Thoracic aorta (tissue), 2 donors: ENCODE measurements around the gene TEKT2. TPM values are rescaled to one million over a fixed set of nuclear protein-coding genes. Genes with fewer than 3 reads are reported as not detected.

Experiments used
- ATAC-seq: fragments of 150-250 bp; one replicate; pipeline ENCODE4 v1.8.0; 2017; ENCODE audit warnings: low read depth; ENCODE audit not compliant: insufficient number of reproducible peaks, low FRiP score
- DNase-seq: peaks from one replicate; pipeline ENCODE4 v3.0.0-alpha.2; 2020; ENCODE audit warnings: low spot score
- H3K27ac ChIP-seq, 2 donors: fragments of 200-600 bp; sonication (generic); 1 replicate in 1 of 2; 2 replicates in 1 of 2; pipeline ENCODE4 v1.5.1; 2016; ENCODE audit warnings: mild to moderate bottlenecking in 2 of 2, moderate library complexity in 2 of 2
- H3K27me3 ChIP-seq: fragments of 200-600 bp; sonication (generic); replicated peaks from 2 replicates; pipeline ENCODE4 v1.6.0; 2016; ENCODE audit warnings: mild to moderate bottlenecking; ENCODE audit not compliant: insufficient read depth
- H3K36me3 ChIP-seq: fragments of 200-600 bp; sonication (generic); one replicate; pipeline ENCODE4 v1.5.1; 2016
- H3K4me1 ChIP-seq, 2 donors: fragments of 200-600 bp; sonication (generic); 1 replicate in 1 of 2; 2 replicates in 1 of 2; pipeline versions ENCODE4 v1.5.1 to v1.6.0; 2016; ENCODE audit warnings: low read depth in 2 of 2, mild to moderate bottlenecking in 1 of 2; ENCODE audit not compliant: control insufficient read depth in 1 of 2
- H3K4me3 ChIP-seq: fragments of 200-600 bp; sonication (generic); 2 replicates; pipeline ENCODE4 v1.5.1; 2016; ENCODE audit warnings: mild to moderate bottlenecking
- H3K9me3 ChIP-seq: fragments of 200-600 bp; sonication (generic); 2 replicates; pipeline ENCODE4 v1.5.1; 2016
- total RNA-seq, 2 donors: library from RNA; depleted of rRNA; stranded (reverse); fragments of >200 nt; gene quantifications; one replicate each; pipeline versions ENCODE4 v1.1.0 to v1.2.3, GENCODE V29; 2016
- TF ChIP-seq, protein P1 (sequence below): fragments of 200-600 bp; sonication (generic); IDR thresholded peaks from one replicate; pipeline ENCODE4 v1.5.1; 2019; ENCODE audit warnings: antibody characterized with exemption

Gene TEKT2
- total RNA-seq, 2 donors from 2014 or later: not detected

DNA sequence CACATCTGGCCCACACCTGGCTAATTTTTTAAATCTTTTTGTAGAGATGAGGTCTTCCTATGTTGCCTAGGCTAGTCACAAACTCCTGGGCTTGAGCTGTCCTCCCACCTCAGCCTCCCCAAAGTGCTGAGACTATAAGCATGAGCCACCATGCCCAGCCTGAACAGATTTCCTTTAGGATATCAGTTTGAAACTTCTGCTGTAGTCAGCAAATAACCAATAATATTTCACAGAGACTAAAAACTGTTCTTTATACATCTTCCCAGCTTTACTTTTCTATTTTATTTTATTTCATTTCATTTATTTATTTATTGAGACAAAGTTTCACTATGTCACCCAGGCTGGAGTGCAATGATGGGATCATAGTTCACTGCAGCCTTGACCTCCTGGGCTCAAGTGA is 29.9 kb upstream of the TEKT2 start:
- ATAC-seq (no peak), DNase-seq (no peak)
- no peaks in the 10 kb centered on the region for H3K9me3 ChIP-seq
- H3K36me3 ChIP-seq: no peaks in the 10 kb centered on the region
- no peaks in the 10 kb centered on the region for H3K27me3 ChIP-seq
- TF ChIP-seq, protein P1, sequence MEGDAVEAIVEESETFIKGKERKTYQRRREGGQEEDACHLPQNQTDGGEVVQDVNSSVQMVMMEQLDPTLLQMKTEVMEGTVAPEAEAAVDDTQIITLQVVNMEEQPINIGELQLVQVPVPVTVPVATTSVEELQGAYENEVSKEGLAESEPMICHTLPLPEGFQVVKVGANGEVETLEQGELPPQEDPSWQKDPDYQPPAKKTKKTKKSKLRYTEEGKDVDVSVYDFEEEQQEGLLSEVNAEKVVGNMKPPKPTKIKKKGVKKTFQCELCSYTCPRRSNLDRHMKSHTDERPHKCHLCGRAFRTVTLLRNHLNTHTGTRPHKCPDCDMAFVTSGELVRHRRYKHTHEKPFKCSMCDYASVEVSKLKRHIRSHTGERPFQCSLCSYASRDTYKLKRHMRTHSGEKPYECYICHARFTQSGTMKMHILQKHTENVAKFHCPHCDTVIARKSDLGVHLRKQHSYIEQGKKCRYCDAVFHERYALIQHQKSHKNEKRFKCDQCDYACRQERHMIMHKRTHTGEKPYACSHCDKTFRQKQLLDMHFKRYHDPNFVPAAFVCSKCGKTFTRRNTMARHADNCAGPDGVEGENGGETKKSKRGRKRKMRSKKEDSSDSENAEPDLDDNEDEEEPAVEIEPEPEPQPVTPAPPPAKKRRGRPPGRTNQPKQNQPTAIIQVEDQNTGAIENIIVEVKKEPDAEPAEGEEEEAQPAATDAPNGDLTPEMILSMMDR: no peak
- H3K4me1 ChIP-seq: no peaks in the 10 kb centered on the region
- H3K27ac ChIP-seq: no peak overlapping the region
- H3K4me3 ChIP-seq: no peak overlapping the region

DNA sequence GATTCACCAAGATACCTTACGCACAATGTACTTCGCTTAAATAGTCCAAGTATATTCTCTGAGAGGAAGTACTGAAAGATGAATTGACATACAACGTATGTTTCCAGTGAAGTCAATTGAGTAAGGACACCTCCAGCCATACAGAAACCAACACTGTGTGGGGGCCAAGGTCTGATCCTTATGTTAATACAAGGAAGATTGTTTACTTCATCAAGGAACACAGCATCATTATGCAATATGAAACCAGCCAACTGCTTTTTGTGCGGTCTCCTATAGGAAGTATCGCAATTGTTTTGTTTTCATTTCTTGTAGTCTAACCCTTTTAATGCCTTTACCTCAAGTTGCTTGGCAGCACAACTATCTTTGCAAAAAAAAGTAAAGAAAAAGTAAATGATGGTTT is 28.2 kb upstream of the TEKT2 start:
- Histone ChIP-seq H3K4me1 (no peaks in the 10 kb centered on the region), H3K9me3 (no peaks in the 10 kb centered on the region), H3K27ac (no peak overlapping the region), H3K27me3 (no peaks in the 10 kb centered on the region), H3K36me3 (no peaks in the 10 kb centered on the region), H3K4me3 (no peak overlapping the region)
- DNase-seq (no peak), ATAC-seq (no peak)
- TF ChIP-seq, protein P1: no peak

DNA sequence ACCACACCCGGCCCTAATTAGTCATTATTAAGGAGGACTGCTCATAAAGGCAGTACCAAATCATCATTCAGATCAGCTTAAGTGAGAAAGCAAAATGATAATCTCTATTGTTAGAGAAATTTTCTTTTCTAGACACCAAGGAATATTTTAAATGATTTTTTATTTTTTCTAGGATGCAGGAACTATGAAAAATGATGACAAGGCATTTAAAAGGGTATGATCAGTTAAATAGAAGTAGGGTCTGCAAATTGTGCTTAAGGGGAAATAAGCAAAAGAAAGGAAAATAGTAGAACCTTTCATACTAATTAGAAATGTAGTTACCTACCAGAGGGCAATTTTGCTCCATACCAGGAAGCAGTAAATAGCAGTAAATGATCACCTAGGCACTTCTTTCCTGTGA is 21.6 kb upstream of the TEKT2 start:
- Histone ChIP-seq H3K4me3 (no peak overlapping the region), H3K27ac (no peak overlapping the region), H3K27me3 (no peaks in the 10 kb centered on the region), H3K4me1 (no peaks in the 10 kb centered on the region), H3K36me3 (no peaks in the 10 kb centered on the region), H3K9me3 (no peaks in the 10 kb centered on the region)
- DNase-seq: no peak
- no peak for ATAC-seq
- TF ChIP-seq, protein P1: no peak

DNA sequence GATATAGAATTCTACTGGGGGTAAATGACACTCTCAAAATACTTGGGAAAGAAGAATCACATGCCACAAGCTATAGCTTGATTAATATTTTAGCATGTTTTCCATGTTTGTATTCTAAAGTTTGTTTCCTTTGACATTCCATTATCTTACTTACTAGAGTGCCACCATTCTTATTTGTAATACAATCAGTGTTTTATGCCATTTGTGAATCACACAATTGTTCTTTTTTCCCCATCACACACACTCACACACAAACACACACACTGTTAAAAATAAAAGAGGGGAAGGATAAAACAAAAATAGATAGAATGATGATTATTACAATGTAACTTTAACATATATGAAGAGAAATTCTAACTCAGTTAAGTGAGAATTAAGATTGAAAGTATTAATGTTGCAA is 16.0 kb upstream of the TEKT2 start:
- H3K27me3 ChIP-seq: no peaks in the 10 kb centered on the region
- TF ChIP-seq, protein P1: no peak

DNA sequence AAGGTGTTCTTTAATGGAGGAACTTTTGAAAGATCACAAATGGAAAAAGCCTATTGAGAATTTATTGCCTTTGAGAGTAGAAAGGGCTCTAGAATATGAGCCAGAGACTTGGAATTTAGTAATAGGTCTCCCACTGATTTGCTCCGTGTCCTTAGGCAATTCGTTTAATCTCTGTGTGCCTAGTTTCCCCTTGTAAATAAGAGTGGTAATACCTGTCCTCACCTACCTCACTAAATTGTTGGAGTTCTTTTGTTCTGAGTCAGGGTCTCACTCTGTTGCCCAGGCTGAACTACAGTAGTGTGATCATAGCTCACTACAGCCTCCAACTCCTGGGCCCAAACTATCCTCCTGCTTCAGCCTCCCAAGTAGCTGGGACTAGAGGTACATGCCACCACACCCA is 15.0 kb upstream of the TEKT2 start:
- TF ChIP-seq, protein P1: no peak
- no peaks in the 10 kb centered on the region for H3K9me3 ChIP-seq
- H3K4me3 ChIP-seq: no peak overlapping the region
- no peak overlapping the region for H3K27ac ChIP-seq
- H3K27me3 ChIP-seq: no peaks in the 10 kb centered on the region
- DNase-seq: no peak
- H3K36me3 ChIP-seq: no peaks in the 10 kb centered on the region
- ATAC-seq: no peak
- H3K4me1 ChIP-seq: no peaks in the 10 kb centered on the region

More for the DNA sequence above, 16.0 kb upstream of the TEKT2 start:
- DNase-seq (no peak), ATAC-seq (no peak)
- H3K36me3 ChIP-seq: no peaks in the 10 kb centered on the region
- no peaks in the 10 kb centered on the region for H3K9me3 ChIP-seq
- no peak overlapping the region for H3K27ac ChIP-seq
- H3K4me1 ChIP-seq: no peaks in the 10 kb centered on the region
- H3K4me3 ChIP-seq: no peak overlapping the region
